Activated CD4-positive, alpha-beta T cell treated with anti-CD3 and anti-CD28 coated beads, Interleukin-10, Interleukin-2, amounts not matched to agents 100 ng/mL and 50 ng/mL, durations not matched to agents 16 hours and 8 hours (primary cell): Measurements from ENCODE around the gene PRXL2B.
A peak's percentile ranks its signal among the peaks of the same experiment; 100 is the strongest.
"Not testable (repeated sequence)": the region's sequence is repeated elsewhere in the genome, so short reads cannot be mapped to it uniquely, and the experiment has no call there.

Experiments
- DNase-seq: peaks from one replicate; pipeline ENCODE4 v3.0.0-alpha.2; 2020

PRXL2B gene

DNA sequence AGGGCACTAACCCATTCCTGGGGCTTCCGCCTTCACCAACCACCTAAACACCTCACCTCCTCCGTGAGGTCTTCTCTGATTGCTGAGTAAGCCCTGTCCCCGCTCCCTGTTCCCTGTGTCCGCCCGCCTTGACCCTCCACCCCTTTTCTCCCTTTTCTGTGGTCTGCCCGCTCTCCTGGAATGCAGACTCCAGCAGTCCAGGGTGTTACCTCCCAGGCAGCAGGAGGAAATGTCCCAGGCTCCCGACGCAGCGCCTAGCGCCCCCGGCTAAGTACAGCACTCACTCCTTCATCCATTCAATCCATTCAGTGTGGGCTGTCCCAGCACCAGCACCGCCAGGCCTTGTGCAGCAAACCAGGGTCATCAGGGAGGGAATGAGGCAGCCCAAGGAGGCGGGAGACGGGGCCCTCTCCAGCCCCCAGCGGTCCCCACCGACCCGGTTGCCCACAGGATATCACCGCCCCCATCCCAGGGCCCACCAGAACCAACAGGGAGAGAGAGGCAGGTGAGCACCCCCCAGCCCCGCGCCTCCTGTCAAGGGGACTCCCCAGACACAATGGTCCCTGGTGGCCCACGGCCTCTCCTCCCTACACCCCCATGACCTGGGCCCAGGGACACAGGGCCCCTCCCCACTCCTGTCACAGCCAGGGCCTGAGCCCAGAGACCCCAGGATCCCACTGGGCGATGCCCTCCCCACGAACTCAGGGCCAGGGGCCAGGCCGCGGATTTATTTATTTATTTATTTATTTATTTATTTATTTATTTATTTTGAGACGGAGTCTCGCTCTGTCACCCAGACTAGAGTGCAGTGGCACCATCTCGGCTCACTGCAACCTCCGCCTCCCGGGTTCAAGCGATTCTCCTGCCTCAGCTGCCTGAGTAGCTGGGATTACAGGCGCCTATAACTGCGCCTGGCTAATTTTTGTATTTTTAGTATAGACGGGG lies 20.2 kb upstream of the PRXL2B start:
- DNase-seq = no peak

DNA sequence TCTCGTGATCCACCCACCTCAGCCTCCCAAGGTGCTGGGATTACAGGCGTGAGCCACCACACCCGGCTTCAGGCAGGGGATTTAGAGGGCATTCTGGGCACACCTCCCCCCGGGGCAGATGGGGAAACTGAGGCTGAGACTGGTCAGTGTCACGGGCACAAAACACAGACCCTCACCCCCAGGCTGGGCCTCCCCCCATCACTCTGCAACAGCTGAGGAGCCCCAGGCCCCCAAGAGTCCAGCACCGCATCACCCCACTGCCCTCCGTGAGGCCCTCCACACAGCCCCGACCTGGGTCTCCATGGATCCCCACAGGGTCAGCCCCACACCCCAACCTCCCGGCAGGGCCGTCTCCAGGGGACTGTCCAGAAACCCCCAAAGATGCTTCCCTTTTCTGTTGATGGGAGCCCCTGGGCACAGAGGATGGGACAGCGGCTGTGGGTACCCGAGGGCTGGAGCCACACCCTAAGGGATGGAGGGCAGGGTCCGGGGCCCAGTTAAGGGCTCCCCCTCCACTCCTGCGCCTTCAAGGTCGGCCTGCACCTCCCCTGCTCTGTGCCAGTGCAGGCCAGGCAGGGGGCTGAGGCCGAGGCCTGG lies 19.4 kb upstream of the PRXL2B start:
- DNase-seq = no peak

DNA sequence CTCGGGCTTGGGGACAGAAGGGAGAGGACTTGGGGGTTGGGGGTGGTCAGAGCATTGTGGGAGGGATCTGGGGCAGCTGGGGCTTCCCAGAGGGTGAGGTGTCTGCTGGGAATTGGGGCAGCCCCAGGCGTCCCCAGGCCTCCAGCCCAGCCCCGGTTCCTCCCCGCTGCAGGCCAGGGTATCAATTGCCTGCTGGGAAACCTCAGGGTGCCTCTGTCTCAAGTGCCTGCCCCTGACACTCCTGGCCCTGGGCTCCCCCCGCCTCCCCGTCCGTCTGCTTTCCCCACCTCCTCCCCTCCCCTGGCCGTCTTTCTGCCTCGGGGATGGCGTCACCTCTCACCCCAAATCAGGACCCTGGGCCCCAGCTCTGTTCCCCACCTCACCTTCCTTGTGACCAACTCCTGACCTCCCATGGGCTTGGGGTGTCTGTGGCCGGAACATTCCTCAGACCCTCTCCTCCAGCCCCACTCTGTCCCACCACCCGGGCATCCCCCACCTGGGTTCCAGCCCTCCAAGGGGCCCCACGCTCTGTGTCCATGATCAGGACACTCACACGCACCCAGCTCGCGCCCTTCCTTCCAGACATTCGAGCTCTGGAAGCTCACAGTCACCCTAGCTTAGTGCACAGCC lies 18.3 kb upstream of the PRXL2B start:
- DNase-seq = not testable (repeated sequence)

DNA sequence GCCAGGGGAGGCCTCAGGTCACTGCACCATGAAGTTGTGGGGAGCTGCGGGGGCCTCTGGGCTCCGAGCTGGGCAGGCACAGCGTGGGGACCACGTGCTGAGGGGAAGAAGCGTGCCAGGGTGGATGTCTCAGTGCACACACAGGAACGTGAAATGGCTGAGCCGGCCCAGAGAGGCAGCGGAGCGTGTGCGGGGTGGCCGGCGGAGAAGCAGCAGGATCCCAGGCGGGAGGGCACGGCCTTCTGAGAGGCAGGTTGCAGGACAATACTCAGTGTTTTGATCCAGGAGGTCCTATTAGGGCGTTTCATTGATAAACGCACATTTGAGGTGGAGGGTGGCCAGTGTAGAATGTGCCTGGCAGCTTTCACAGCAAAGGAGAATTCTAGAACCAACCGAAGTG lies 17.5 kb upstream of the PRXL2B start:
- DNase-seq = no peak

DNA sequence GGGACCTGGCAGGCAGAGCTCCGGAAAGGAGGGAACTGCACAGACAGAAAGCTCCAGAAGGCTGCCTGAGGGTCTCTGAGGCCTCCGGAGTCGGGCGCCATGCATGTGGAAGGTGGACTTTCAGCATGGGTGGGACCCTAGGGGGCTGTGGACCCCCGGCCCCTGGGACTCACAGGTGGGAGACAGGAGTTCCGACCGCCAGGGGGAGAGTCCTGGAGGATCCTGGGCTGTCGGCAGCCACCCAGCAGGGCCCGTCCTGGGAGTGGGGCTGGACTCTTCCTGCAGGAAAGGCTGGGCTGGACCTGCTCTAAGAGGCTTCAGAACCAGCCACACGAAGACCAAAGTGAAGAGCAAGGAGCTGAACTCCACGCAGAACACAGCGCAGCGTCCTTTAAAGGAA lies 16.9 kb upstream of the PRXL2B start:
- not testable (repeated sequence) for DNase-seq

DNA sequence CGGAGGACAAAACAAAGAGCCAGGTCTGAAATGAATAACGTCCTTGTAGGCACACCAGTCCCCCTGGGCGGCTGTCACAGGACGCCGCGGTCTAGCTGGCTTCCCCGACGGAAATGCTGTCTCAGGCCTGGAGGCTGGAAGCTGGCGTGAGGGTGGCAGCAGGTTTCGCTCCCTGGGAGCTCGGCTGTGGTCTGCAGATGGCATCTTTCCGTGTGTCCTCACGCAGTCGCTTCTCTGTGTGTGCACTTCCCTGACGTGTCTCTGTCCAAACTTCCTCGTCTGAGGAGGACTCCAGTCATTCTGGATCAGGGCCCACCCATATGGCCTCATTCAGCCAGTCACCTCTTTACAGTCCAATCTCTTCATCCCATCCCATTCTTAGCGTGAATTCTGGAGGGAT lies 16.2 kb upstream of the PRXL2B start:
- DNase-seq = no peak

DNA sequence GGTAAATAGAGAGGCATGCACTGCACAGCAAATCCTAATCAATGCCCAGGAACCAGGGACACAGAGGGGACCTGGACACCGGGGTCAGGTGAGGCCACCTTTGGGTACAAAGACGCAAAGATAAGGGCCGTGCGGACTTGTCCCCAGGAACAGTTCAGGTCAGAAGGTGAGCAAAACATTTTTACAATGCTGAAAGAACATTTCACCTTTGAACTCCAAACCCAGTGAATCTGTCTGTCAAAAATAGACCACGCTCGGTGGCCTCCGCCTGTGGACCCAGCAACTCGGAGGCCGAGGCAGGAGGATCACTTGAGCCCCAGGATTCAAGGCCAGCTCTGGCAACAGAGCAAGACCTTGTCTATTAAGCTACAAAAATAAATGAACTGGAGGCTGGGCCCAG lies 15.2 kb upstream of the PRXL2B start:
- no peak for DNase-seq

DNA sequence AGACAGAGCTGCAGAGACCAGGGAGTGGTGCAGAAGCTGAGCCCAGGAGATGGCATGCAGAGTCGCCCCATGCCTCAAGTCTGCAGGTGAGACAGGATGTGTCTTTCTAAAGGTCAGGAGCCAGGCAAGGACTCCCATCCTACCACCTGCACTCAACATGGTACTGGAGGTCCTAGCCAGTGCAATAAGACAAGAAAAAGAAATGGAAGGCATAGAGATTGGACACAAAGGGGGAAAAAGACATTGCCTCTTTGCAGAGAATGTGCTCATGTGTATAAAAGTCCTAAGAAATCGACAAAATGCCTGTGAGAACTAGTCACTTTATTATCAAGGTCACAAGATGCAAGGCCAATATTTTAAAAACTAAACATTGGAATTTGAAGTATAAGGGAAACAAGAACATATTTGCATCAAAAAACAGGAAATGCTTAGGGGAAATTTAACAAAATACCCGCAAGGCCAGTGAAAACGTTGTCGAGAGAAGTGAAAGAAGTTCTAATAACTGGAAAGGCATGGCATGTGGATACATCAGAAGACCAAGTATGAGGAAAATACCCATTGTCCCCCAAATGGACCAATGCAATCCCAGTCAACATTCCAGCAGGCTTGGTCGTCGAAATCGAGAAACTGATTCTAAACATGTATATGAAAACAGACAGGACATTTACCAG lies 13.2 kb upstream of the PRXL2B start:
- DNase-seq = no peak

DNA sequence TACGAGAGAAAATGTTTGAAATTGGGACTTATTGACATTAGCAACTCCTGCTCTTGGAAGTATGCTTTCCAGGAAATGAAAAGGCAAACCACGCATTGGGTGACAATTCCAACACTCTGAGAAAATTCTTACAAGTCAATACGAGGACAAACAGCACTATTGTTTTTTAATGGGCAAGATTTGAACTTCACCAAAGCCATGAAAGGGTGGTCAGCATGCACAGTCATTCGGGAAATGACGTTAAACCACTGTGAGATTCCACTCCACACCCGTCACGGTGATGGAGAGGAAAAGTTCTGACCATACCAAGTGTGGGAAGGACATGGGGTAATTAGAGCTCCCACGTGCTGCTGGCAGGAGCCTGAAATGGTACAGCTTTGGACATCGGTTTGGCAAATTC lies 12.2 kb upstream of the PRXL2B start:
- DNase-seq = no peak

DNA sequence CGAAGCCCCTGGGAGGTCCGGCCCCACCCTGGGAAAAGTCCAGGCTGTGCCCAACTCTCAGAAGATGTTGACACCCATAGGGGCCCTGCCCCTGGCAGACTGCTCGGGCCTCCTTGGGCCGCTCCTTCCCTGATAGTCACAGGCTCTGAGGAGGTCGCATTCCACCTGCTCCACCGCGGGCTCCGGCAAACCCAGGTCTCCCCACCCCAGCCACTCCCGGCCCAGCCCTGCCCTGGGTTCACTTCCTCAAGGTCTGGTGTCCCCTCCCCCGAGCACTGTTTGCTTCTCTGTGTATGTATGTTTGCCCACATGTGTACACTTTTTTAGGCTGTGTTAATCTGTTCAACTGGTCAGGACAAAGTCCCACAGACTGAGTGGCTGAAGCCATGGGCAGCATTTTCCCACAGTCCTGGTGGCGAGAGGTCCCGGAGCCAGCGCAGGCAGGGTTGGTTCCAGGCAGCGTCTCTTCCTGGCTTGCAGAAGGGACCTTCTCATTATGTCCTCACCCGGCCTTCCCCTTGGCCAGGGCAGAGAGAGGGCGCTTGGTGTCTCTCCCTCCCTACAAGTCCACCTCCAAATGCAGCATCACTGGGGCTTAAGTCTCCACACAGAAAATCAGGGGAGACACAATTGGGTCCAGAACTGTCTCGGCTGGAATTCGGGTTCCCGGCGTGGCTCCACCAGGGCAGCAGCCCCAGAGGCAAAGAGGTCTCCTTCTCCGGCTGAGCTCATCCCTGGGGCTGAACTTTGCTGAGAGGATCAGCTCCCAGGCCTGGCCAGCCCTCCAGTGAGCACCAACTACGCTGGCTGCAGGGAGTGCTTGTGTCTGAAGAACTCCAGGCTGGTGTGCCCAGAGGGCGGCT lies 10.5 kb upstream of the PRXL2B start:
- DNase-seq = no peak

DNA sequence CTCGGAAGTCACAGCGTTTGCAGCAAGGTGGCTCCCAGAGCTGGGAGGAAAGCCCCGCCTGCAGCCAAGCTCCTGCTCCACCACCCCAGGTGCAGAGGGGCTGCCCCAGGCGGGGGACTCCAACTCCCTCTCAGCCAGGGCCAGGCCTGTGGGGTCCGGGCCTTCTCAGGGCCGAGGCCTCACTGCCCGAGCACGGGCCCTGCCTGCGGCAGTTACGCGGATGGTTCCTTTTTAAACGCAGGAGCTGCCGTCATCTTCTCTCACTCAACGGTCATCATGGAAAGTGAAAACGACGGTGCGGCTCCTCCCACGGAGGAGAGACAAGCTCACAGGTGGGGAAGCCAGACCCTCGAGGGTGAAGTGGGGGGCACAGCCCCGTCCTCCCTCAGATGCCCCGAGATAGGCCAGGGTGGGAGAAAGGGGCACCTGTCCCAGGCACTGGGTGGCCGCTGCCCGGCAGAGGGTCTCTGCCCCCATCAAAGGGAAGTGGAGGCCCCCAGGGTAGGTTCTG lies 9.0 kb upstream of the PRXL2B start:
- peak; percentile 61 for DNase-seq

DNA sequence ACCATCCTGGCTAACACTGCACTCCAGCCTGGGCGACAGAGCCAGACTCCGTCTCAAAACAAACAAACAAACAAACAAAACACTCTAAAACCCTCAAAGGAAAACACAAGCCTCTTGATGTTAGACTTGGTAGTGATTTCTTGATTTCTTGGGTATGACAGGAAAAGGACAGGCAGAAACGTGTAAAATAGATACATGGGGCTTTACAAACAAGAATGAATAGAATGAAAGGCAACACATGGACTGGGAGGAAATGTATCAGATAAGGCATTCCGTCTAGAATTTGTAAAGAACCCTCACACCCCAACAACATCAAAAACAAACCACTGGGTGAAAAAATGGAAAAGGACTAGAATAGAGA lies 7.8 kb upstream of the PRXL2B start:
- DNase-seq = no peak

DNA sequence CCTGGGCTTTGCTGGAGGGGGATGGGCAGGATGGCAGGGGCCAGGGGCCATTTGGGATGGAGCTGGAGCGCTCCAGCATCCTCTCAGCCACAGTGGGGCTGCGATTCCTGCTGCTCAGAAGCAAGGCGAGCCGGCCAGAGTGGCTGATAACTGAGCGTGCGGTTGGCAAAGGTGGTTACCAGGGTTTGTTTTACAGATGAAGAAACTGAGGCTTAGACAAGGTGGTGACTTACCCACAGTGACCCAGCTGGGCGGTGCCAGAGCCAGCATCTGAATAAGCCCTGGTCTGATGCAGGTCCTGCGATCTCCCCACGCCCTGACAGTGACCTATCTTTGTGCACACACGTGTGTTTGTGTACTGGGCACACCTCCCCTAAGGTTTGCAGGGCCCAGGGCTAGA lies 5.9 kb upstream of the PRXL2B start:
- no peak for DNase-seq

DNA sequence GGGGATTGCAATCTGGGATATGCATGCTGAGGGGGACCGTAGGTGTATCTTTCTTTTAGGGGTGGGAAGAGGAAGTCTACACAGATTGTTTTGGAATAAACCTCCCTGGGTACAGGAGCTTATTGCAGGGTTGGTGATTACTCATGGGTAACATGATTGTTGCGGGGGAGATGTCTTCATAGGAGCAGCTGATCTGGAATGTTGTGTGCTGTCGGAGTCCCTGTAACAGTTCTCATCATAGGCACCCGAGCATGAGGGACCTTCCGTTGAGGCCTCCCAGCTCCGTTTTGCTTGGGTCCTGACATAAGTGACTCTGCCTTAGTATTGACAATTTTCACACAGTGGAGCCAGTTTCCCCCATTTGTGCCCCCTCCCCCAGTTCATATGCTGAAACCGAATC lies 4.2 kb upstream of the PRXL2B start:
- no peak for DNase-seq

DNA sequence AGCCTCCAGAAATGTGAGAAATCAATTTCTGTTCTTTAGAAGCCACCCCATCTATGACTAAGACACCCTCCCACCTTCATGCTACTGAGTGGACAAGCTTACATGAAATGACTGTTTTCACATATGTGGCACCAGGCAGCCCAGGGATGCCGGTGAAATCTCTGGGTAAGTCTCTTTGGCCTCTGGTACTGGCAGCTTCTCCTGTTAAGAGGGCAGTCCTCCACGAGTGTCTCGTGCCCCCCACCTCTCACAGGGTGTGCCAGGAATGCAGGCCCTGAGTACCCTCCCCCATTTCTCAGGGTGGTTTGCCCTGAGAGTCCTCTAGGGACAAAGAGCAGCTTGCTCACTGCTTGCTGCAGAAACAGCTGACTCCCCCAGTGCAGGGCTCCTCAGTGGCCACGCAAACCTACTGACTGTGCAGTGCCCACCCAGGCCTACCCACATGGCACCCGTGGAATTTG lies 3.2 kb upstream of the PRXL2B start:
- no peak for DNase-seq

DNA sequence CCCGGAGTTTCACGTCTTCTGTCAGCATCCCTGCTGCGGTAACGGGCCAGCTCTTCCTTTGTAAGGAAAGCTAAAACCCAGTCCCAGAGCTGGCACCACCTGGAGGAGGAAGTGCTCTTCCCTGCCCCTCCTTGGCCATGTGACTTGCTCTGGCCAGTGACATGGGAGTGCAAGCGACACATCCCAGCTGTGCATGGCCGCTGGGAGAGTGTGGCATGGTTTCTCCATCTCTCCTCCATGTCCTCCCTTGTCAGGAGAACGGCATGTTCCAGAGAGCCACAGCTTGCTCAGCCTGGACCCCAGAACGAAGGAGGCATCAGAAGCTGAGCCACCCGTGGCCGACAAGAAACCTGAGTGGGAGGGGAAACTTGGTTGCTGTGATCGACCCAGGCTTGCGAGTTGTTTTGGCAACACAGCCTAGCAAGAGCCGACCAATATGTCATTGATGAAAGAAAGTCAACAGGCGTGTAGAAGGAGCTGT lies 2.7 kb upstream of the PRXL2B start:
- no peak for DNase-seq

DNA sequence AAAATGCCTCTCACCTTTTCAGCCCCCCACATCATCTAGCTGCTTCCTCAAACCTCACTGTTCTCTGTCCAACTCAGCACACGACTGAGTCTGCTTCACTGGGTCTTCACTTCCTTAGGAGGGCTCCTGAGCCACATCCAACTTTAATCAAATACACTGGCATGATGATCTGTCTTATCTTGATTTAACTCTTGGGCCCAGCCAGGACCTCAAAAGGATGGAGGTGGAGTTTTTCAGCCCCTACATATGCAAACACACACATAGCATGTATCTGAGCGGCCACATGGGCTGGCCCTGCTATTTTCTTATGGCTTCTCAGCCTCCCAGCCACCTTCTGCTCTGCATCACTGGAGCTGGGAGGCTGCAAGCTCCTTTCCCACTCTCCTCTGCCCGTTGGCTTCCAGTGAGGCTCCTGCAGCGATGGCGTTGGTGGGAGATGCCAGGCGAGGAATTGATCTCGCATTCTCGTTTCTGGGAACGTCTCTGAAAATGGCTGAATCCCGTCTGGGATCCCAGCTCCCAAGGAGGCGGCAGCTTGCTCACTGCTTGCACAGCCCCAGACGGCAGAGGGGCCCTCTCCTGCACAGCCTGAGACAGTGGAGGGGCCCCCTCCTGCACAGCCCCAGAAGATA lies 1.8 kb upstream of the PRXL2B start:
- DNase-seq = no peak

DNA sequence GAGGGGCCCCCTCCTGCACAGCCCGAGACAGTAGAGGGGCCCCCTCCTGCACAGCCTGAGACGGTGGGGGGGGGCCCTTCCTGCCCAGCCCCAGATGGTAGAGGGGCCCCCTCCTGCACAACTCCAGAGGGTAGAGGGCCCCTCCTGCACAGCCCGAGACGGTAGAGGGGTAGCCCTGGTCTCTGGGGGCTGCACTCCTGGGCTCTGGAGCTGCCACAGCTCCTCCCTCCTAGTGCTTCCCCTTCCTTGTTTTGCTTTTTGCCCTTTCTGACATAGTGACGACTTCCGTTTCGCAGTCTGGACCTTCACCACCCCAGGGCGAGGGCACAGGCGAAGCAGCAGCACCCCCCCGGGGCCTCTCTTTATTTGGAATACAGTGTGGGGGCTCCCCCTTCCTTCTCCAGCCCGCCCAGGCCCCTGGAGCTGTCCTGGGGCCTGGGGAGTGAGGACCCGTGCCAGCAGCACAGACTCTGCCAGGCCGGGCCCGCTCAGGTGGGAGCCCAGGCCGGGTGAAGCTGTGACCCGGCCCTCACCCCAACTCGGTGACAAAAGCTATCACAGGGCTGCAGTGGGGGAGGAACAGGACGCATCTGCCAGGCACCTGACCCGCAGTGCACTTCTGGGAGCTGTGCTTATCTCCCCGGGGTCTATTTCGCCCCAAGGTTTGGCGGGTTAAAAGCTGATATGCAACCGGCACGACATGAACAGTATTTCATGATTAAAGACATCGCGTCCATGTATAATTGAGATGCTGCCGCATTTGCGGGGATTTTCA lies 1.1 kb upstream of the PRXL2B start:
- DNase-seq = peak; percentile 82

DNA sequence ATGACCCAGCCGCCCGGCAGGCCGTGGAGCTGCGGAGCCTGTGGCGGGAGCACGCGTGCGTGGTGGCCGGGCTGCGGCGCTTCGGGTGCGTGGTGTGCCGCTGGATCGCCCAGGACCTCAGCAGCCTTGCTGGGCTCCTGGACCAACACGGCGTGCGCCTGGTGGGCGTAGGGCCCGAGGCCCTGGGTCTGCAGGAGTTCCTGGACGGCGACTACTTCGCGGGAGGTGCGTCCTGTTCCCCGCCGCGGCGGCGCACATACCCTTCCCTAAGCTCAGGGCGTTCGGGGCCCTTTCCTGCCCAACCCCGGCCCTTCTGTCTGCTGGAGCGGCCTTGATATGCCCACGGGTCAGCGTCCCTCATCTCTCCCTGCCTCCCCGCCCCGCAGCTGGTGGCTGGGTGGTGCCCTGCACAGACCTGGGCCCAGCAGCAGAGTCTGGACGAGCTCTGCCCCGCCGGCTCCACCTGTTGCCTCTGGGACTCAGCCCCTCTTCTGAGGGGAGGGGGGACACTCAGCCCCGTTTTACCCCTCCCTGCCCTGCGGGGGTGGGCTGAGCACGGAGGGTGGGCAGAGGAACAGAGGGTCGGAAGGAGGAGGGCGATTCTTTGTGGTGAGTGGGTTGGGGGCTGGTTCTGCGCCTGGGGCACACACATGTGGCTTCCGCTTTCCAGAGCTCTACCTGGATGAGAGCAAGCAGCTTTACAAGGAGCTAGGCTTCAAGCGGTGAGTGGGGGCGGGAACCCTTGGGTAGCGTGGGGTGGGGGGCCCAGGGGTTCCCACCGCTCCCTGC lies 688 bp downstream of the PRXL2B start:
- DNase-seq = peak; percentile 23
